HG03354 (cell line): Measurements from ENCODE around the gene LRRC8D.
A peak's percentile ranks its signal among the peaks of the same experiment; 100 is the strongest.

ENCODE experiments used
- ATAC-seq: cut with Tn5 transposase; IDR thresholded peaks from one replicate; pipeline ENCODE4 v1.9.1; 2021; ENCODE audit warnings: mild to moderate bottlenecking; ENCODE audit not compliant: unreplicated experiment, poor library complexity, severe bottlenecking

LRRC8D gene

GRCh38 chr1:89948722-89949345 lies 128.0 kb downstream of the LRRC8D start:
- no peak for ATAC-seq

DNA sequence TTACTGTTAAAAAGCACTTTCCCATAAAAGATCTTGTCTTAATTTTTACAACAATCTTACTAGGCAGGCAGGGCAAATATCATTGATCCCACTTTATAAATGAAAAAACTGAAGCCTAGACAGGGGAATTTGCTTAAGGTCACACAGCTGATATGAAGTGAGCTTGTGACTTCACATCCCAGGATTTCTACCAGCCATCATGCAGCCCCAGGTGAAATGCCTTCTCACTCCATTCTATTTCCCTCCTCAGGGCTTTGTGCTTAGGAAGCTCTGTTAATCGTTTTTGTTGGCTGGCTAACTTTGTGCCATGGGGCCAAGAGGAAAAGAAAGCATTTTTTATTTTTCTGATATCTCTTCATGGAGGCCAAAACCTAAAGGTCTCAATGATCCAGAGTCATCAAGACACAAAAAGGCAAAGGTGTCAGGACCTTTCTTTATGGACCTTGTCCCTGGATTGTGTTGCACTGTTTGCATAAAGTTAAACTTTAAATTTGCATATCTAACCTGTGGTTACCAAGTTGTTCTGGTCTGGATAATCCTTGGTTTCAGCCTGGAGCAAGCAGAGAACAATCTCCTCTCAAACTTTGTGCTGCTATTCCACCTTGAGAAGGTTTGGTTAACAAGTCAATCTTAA lies 129.3 kb downstream of the LRRC8D start:
- no peak for ATAC-seq

DNA sequence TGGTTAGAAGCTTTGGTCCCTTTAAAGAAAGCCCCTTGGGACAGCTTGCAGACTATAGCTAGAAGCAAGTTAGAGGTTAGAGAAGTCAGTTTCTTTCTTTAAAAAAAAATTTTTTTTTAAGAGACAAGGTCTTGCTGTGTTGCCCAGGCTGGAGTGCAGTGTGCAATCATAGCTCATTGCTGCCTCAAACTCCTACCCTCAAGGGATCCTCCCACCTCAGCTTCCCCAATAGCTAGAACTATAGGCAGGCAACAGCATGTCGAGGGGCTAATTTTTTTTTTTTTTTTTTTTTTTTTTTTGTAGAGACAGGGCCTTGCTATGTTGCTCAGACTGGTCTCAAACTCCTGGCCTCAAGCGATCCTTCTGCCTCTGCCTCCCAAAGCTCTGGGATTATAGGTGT lies 129.9 kb downstream of the LRRC8D start:
- ATAC-seq = no peak

- ATAC-seq = no peak
Measured at GRCh38 chr1:89951766-89952604, 131.2 kb downstream of the LRRC8D start.

DNA sequence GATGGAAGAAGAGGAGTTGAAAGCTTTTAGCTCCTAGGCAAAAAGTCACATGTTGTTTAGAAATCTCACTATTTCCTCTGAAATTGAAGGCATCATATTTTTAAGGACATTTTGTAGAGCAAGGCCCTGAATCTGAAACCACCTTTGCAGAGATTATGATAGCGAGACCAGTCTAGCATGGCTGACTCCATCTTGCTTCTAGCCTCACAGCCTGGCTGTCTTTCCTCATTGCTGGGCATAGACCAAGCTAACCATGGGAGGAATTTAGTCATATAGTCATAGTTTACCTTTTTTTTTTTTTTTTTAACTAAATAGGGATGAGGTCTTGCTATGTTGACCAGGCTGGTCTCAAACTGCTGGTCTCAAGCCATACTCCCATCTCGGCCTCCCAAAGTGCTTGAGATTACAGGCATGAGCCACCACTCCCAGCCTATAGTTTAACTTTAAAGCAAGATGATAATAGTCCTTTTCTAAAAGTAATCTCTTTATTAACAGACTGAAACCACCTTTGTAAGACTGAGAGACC lies 131.8 kb downstream of the LRRC8D start:
- peak; percentile 5 for ATAC-seq

DNA sequence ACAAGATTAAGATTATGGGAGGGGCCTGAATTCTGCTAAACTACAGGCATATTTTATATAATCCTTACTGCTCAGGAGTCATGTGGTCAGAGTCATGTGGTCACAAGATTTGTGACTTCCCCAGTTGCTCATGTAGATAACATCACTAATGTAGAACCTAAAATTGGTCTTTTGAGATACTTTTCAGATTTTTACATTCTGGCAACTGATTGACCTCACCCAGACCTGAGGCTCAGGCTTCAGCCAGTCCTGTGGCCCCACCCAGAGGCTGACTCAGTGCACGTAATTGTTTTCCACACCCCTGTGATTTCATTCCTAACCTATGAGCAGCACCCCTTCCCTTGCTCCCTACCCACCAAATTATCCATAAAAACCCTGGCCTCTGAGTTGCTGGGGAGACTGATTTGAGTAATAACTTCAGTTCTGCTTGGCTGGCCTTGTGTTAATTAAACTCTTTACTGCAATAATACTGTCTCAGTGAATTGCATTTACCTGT lies 132.3 kb downstream of the LRRC8D start:
- peak; percentile 70 for ATAC-seq

- no peak for ATAC-seq
Measured at GRCh38 chr1:89953929-89954328, 133.1 kb downstream of the LRRC8D start.

- ATAC-seq = no peak
Measured at GRCh38 chr1:89954401-89954800, 133.6 kb downstream of the LRRC8D start.

DNA sequence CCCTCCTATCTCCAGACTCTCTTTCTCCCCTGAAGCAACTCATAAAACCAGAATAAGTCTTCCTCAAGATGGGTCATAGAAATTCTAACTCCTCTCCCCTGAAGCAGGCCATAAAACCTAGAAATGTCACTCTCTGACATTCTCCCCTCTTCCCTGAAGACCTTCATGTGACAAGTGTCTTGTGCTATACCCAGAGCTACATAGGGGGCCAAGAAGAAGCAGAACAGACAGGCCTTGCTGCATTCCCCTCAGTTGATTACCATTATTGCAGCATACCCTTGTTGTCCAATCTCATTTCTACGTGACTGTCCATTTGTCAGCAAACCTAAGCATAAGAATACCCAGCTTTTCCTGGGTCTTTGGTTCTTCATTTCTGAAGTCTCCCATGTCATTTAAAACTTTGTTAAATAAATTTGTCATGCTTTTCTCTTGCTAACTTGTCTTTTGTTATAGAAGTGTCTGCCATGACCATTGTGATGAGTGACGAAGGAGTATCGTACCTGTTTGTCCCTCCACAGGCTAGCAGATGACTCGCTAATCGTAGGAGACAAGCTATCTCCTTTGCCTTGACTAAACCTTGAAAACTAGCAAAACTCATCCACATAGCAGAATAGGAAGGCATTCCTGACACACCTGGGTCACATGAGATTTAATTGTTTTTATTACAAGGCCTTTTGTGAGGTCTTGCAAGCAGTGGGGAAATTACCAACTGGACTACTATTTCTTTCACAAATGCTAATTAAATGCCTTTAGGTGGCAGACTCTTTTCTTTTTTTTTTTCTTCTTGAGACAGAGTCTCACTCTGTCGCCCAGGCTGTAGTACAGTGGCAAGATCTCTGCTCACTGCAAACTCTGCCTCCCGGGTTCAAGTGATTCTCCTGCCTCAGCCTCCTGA lies 134.7 kb downstream of the LRRC8D start:
- no peak for ATAC-seq

GRCh38 chr1:89957107-89957506 lies 136.3 kb downstream of the LRRC8D start:
- no peak for ATAC-seq

DNA sequence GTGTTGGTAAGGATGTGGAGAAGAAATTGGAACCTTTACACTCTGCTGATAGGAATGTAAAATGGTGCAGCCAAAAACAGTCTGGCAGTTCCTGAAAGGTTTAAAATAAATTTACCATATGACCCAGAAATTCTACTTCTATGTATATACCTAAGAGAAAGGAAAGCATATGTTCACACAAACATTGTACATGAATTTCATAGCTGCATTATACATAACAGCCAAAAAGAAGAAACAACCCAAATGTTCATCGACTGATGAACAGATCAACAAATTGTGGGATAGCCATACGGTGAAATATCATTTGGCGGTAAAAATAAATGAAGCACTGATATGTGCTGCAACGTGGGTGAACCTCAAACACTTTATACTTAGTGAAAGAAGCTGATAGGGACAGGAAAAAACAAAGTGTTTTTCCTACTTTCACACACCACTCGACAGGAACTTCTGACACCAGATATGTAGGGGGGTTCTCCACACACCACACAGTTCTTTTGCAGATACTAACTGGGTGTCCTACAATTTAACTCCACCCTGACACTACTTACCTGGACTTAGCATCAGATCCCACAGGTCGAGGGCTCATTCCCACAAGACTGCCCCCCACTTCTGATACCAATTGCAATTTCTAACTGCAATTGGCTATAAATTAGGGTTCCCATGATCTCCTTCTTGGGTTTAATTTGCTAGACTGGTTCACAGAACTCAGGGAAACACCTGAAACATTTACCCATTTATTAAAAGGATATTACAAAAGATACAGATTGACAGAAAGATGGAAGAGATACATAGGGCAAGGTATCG lies 138.2 kb downstream of the LRRC8D start:
- no peak for ATAC-seq

GRCh38 chr1:89959719-89960118 lies 138.9 kb downstream of the LRRC8D start:
- ATAC-seq = no peak

DNA sequence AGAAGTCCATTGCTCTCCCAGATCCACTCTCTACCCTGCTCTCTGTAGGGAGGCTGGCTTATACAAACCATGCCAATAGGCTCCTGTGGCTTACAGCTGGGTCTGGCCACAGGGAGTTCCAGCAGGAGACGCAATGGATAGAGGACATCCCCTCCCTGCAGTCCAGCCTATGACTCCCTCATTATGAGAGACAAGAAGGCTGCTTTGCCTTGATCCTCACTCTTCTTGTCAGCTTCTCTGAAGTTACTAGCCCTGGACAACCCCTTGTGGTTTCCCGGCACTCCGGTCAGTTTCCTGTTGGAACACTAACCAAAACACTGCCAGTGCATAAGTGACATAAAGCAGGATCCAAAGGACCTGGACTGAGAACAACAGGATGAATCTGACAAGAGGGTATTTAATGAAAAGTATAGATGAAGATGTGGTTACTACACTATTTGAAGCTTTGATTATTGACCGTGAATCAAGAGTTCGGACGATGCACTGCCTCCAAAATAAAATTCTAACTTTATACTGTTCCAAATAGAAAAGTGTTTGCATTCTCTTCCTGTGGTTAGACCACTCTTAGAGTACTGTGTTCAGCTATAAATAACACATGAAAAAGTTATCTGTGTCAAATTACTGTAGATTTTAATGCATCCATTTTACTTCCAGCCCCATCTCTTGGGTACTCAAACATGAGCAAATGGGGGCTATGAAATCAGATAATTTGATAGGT lies 141.4 kb downstream of the LRRC8D start:
- no peak for ATAC-seq

DNA sequence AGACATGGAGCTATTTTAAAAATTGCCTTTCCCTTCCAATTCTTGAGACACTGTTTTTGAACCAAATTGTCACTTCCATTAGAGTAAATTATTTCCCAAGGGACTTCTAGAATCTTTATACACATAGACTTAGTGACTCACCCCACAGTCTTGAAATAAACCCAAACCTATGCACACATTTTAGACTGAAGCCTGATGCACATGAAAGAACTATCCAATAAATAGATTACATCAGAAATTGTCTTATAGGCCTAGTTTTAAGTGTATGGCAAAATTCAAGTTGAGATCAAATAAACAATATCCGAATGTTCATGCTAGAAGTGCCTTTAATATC lies 141.9 kb downstream of the LRRC8D start:
- no peak for ATAC-seq

- ATAC-seq = no peak
Measured at GRCh38 chr1:89965193-89965768, 144.4 kb downstream of the LRRC8D start.

DNA sequence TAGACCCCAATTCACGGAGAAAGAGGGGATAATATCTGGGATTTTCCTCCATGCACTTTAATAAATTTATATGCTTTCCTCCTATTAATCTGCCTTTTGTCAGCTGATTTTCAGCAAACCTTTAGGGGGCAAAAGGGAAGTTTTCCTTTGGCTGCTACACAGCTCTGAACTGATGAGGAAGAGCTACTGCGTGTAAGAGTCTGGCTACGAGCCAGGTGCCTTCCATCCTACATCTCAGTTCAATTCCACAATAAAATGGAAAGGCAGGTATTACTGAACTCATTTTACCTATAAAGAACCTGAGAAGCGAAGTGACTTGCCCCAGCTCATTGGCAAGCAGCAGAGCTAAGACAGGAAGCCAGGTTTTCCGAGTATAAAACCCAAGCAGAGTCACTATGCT lies 145.8 kb downstream of the LRRC8D start:
- ATAC-seq = no peak

- no peak for ATAC-seq
Measured at GRCh38 chr1:89971600-89971999, 150.8 kb downstream of the LRRC8D start.

DNA sequence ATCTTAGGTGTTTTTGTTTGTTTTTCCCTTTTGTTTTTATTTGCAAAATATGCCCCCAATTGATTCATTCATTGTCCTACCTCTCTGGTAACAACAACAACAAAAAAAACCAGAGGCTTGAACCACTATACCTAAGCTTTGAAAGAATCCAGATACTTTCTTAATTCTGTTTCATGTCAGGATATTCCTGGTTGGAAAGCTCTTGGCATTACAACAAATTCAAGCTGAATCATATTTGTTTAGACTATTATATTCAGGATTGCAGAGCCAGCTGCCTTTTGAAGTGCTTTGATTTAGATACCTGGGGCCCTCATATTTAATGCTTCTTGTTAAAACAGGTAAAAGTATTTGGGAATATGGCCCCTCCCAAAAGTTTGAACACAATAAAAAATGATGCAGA lies 151.2 kb downstream of the LRRC8D start:
- ATAC-seq = no peak
